ENCODE measurements around the gene RAET1L.

- TF ChIP-seq POLR2A (IDR thresholded peaks at IDR 0.05) (no peak), CTCF (IDR thresholded peaks at IDR 0.05) (no peak), EP300 (IDR thresholded peaks at IDR 0.05; ENCODE audit: low read depth) (no peak), POLR2AphosphoS5 (IDR thresholded peaks at IDR 0.05) (no peak)
Measured at GRCh38 chr6:150055131-150055530, 29.8 kb upstream of the RAET1L start.
